HL-60/S4 (cell line): ENCODE data around the gene FTO.

Source experiments
- in situ Hi-C: fragments of 300-500 bp; cut with MboI; formaldehyde crosslinking; loops from 2 replicates; pipeline ENCODE4 v1.14.3; 2022; ENCODE audit warnings: low sequenced_read_pairs

Gene FTO

GRCh38 chr16:53985861-53986260, 281.9 kb downstream of the FTO start:
- in situ Hi-C loops: no loop called here

GRCh38 chr16:53986793-53987192, 282.8 kb downstream of the FTO start:
- in situ Hi-C loops: no loop called here

- in situ Hi-C loops: no loop called here
Observed at GRCh38 chr16:53988136-53988535, 284.2 kb downstream of the FTO start.

GRCh38 chr16:53989597-53989996, 285.6 kb downstream of the FTO start:
- in situ Hi-C loops: no loop called here

- in situ Hi-C loops: no loop called here
Observed at GRCh38 chr16:53991754-53992378, 287.9 kb downstream of the FTO start.

GRCh38 chr16:53995378-53995777, 291.4 kb downstream of the FTO start:
- in situ Hi-C loops: no loop called here

- in situ Hi-C loops: no loop called here
Observed at GRCh38 chr16:53996961-53997360, 293.0 kb downstream of the FTO start.

GRCh38 chr16:53998024-53998810, 294.3 kb downstream of the FTO start:
- in situ Hi-C loops: no loop called here

GRCh38 chr16:53998966-53999522, 295.1 kb downstream of the FTO start:
- in situ Hi-C loops: no loop called here

- in situ Hi-C loops: no loop called here
Observed at GRCh38 chr16:53999841-54000240, 295.9 kb downstream of the FTO start.

GRCh38 chr16:54000361-54000760, 296.4 kb downstream of the FTO start:
- in situ Hi-C loops: no loop called here

GRCh38 chr16:54006693-54007092, 302.7 kb downstream of the FTO start:
- in situ Hi-C loops: no loop called here

GRCh38 chr16:54007504-54007903, 303.5 kb downstream of the FTO start:
- in situ Hi-C loops: no loop called here

- in situ Hi-C loops: no loop called here
Observed at GRCh38 chr16:54009464-54010176, 305.7 kb downstream of the FTO start.

GRCh38 chr16:54015147-54015546, 311.2 kb downstream of the FTO start:
- in situ Hi-C loops: no loop called here

- in situ Hi-C loops: no loop called here
Observed at GRCh38 chr16:54022362-54022761, 318.4 kb downstream of the FTO start.

- in situ Hi-C loops: no loop called here
Observed at GRCh38 chr16:54026456-54026855, 322.5 kb downstream of the FTO start.

GRCh38 chr16:54027062-54027461, 323.1 kb downstream of the FTO start:
- in situ Hi-C loops: no loop called here

- in situ Hi-C loops: no loop called here
Observed at GRCh38 chr16:54027558-54027957, 323.6 kb downstream of the FTO start.

- in situ Hi-C loops: no loop called here
Observed at GRCh38 chr16:54027995-54028394, 324.0 kb downstream of the FTO start.

- in situ Hi-C loops: no loop called here
Observed at GRCh38 chr16:54030451-54030850, 326.5 kb downstream of the FTO start.
